ENCODE results near the gene CHERP.

DNA sequence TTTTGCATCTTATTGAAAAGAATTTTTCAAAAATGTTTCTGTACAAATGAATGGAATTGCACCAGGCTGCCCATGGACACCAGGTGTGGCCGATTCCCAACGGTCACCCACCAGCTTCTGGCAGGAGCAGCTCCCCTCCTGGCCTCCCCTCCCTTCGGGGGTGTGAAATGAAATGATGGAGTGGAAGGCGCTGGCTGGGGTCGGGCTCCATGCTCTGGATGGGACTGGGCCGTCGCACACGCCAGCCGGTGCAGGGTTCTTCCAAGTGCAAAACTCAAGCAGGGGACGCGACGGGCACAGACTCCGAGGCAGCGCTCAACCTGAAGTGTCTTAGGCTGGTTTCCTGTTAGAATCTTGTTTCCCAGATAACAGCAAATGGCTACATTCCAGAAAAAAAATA, 24.2 kb downstream of the CHERP start:
- TF ChIP-seq, protein P1, sequence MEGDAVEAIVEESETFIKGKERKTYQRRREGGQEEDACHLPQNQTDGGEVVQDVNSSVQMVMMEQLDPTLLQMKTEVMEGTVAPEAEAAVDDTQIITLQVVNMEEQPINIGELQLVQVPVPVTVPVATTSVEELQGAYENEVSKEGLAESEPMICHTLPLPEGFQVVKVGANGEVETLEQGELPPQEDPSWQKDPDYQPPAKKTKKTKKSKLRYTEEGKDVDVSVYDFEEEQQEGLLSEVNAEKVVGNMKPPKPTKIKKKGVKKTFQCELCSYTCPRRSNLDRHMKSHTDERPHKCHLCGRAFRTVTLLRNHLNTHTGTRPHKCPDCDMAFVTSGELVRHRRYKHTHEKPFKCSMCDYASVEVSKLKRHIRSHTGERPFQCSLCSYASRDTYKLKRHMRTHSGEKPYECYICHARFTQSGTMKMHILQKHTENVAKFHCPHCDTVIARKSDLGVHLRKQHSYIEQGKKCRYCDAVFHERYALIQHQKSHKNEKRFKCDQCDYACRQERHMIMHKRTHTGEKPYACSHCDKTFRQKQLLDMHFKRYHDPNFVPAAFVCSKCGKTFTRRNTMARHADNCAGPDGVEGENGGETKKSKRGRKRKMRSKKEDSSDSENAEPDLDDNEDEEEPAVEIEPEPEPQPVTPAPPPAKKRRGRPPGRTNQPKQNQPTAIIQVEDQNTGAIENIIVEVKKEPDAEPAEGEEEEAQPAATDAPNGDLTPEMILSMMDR (IDR thresholded peaks at IDR 0.05): no peak
- no peak for TF ChIP-seq POLR2A (IDR thresholded peaks at IDR 0.05)

Measured in Peyer's patch (tissue), 4 donors.